Keratinocyte (primary cell): Measurements from ENCODE around the gene RUNX1. TPM values are rescaled to one million over a fixed set of nuclear protein-coding genes. Genes with fewer than 3 reads are reported as not detected.

ENCODE experiments used
- DNase-seq: peaks from one replicate; pipeline ENCODE4 v3.0.0-alpha.2; 2011; ENCODE audit warnings: low read depth, missing footprints, low spot score
- FAIRE-seq: peaks from 2 replicates; lab custom pipeline; 2011; peaks lifted over from hg19 to GRCh38; lab: Jason Lieb, UNC
- H2AFZ ChIP-seq: 2 replicates; pipeline ENCODE4 v1.6.0; 2012; ENCODE audit warnings: low read length, control low read depth, inconsistent platforms; ENCODE audit not compliant: control insufficient read depth
- H3K27ac ChIP-seq: 2 replicates; pipeline ENCODE4 v1.5.1; 2011; ENCODE audit warnings: low read length; ENCODE audit not compliant: control insufficient read depth, insufficient read depth
- H3K27me3 ChIP-seq: 3 replicates; pipeline ENCODE4 v1.6.0; 2011; ENCODE audit warnings: low read length; ENCODE audit not compliant: control insufficient read depth, insufficient read depth; ENCODE audit errors: extremely low read depth
- H3K36me3 ChIP-seq, 2 experiments: 2 replicates in 1 of 2; 3 replicates in 1 of 2; pipeline ENCODE4 v1.5.1; 2011; ENCODE audit warnings: low read length in 2 of 2, mild to moderate bottlenecking in 1 of 2; ENCODE audit not compliant: control insufficient read depth in 2 of 2, insufficient read depth in 2 of 2; ENCODE audit errors: extremely low read depth in 1 of 2
- H3K4me1 ChIP-seq: 3 replicates; pipeline ENCODE4 v1.5.1; 2011; ENCODE audit warnings: low read length; ENCODE audit not compliant: control insufficient read depth, insufficient read depth; ENCODE audit errors: extremely low read depth
- H3K4me2 ChIP-seq: 3 replicates; pipeline ENCODE4 v1.6.0; 2011; ENCODE audit warnings: low read depth, low read length; ENCODE audit not compliant: control insufficient read depth, insufficient read depth; ENCODE audit errors: extremely low read depth
- H3K4me3 ChIP-seq, 3 experiments: fragments of 200-600 bp in 1 of 3; sonication (generic) in 1 of 3; 2 replicates in 2 of 3; 3 replicates in 1 of 3; pipeline ENCODE4 v1.5.1; 2011 to 2016; ENCODE audit warnings: low read length in 3 of 3, mild to moderate bottlenecking in 3 of 3, control low read depth in 2 of 3, inconsistent platforms in 1 of 3, low read depth in 1 of 3, mixed read lengths in 1 of 3, mixed run types in 1 of 3, moderate library complexity in 1 of 3; ENCODE audit not compliant: control insufficient read depth in 2 of 3, insufficient read depth in 2 of 3; ENCODE audit errors: extremely low read depth in 1 of 3
- H3K79me2 ChIP-seq: 2 replicates; pipeline ENCODE4 v1.6.0; 2012; ENCODE audit warnings: low read length; ENCODE audit not compliant: control insufficient read depth, insufficient read depth
- H3K9ac ChIP-seq: 3 replicates; pipeline ENCODE4 v1.6.0; 2011; ENCODE audit warnings: low read length; ENCODE audit not compliant: control insufficient read depth, insufficient read depth; ENCODE audit errors: extremely low read depth
- H3K9me1 ChIP-seq: 3 replicates; pipeline ENCODE4 v1.6.0; 2011; ENCODE audit warnings: low read length; ENCODE audit not compliant: control insufficient read depth, insufficient read depth; ENCODE audit errors: extremely low read depth
- H3K9me3 ChIP-seq: 2 replicates; pipeline ENCODE4 v1.5.1; 2012; ENCODE audit warnings: low read depth, low read length; ENCODE audit not compliant: control insufficient read depth
- H4K20me1 ChIP-seq: 3 replicates; pipeline ENCODE4 v1.6.0; 2011; ENCODE audit warnings: low read length; ENCODE audit not compliant: control insufficient read depth, insufficient read depth; ENCODE audit errors: extremely low read depth
- CTCF ChIP-seq, 3 experiments: IDR thresholded peaks in 1 of 3; conservative IDR thresholded peaks in 1 of 3; optimal IDR thresholded peaks in 1 of 3; 2 replicates in 2 of 3; 3 replicates in 1 of 3; pipeline versions ENCODE3 to v1.5.1; 2011; ENCODE audit warnings: low read length in 3 of 3, mild to moderate bottlenecking in 3 of 3, moderate library complexity in 2 of 3, control low read depth in 1 of 3, inconsistent platforms in 1 of 3; ENCODE audit not compliant: insufficient read depth in 2 of 3; ENCODE audit errors: extremely low read depth in 1 of 3
- EZH2 ChIP-seq: IDR thresholded peaks from one replicate; pipeline ENCODE4 v1.6.1; 2012; ENCODE audit warnings: inconsistent platforms, mild to moderate bottlenecking, low read length, moderate library complexity
- dilution Hi-C: fragments of 300-500 bp; cut with MboI; formaldehyde crosslinking; loops from one replicate; pipeline ENCODE4 v1.7.0; 2020; ENCODE audit warnings: low sequenced_read_pairs; ENCODE audit not compliant: extremely low pct_ligation_motif_present
- polyA plus RNA-seq, 5 experiments: library from polyadenylated mRNA; depleted of rRNA in 3 of 5; stranded (reverse) in 3 of 5; stranded (forward) in 1 of 5; unstranded in 1 of 5; fragments of >200 nt; gene quantifications; 1 replicate in 1 of 5; 2 replicates in 3 of 5; 3 replicates in 1 of 5; pipeline versions ENCODE4 v1.2.1 to v1.2.3, GENCODE V29; 2011 to 2012; ENCODE audit warnings: missing spikeins in 2 of 5, low read depth in 1 of 5, low replicate concordance in 1 of 5

RUNX1 gene
- polyA plus RNA-seq, 1 donor (not counting 4 experiments of a cell fraction or from before 2014, with no cell fraction given): 44.9 TPM

GRCh38 chr21:35005560-35006224 lies 43.4 kb downstream of the RUNX1 start:
- H3K9ac ChIP-seq: no peak overlapping the region
- DNase-seq (no peak), FAIRE-seq (no peak)
- no peaks in the 10 kb centered on the region for H3K9me3 ChIP-seq
- no peak overlapping the region for H3K4me2 ChIP-seq
- no peaks in the 10 kb centered on the region for H3K36me3 ChIP-seq
- no peak overlapping the region for H3K4me3 ChIP-seq
- no peaks in the 10 kb centered on the region for H3K79me2 ChIP-seq
- H3K4me1 ChIP-seq: no peaks in the 10 kb centered on the region
- no peak overlapping the region for H3K27ac ChIP-seq
- no peak overlapping the region for H2AFZ ChIP-seq
- dilution Hi-C loops: no loop called here
- no peak for TF ChIP-seq CTCF (optimal IDR thresholded peaks at IDR 0.05 in 1 of 3, IDR thresholded peaks at IDR 0.05 in 1 of 3, conservative IDR thresholded peaks at IDR 0.05 in 1 of 3; ENCODE audit: extremely low read depth in 1 of 3, insufficient read depth in 2 of 3, low read length in 3 of 3)
- no peak for TF ChIP-seq EZH2
- no peaks in the 10 kb centered on the region for H3K9me1 ChIP-seq
- no peaks in the 10 kb centered on the region for H3K27me3 ChIP-seq
- H4K20me1 ChIP-seq: no peaks in the 10 kb centered on the region

DNA sequence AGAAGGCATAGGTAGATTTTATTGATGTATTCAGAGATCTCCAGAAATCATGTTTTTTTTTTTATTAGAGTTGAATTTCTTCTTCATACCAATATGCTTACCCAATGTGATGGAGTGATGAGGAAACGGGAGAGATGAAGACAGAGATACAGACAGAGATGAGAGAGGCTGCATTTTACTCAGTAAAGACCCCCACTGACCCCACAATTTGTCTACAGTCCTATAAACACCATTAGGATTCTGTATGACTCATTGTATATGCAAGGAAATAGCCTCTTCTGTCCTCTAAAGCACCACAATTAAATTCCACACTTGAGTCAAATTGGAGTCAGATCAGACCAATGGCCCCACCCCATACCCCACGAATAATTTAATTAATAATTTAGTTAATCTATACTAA lies 44.0 kb downstream of the RUNX1 start:
- H4K20me1 ChIP-seq: no peaks in the 10 kb centered on the region
- no peak for TF ChIP-seq CTCF (optimal IDR thresholded peaks at IDR 0.05 in 1 of 3, IDR thresholded peaks at IDR 0.05 in 1 of 3, conservative IDR thresholded peaks at IDR 0.05 in 1 of 3; ENCODE audit: extremely low read depth in 1 of 3, insufficient read depth in 2 of 3, low read length in 3 of 3)
- TF ChIP-seq EZH2: no peak
- FAIRE-seq (no peak), DNase-seq (no peak)
- no peak overlapping the region for H3K27ac ChIP-seq
- no peaks in the 10 kb centered on the region for H3K79me2 ChIP-seq
- H3K4me1 ChIP-seq: no peaks in the 10 kb centered on the region
- H3K4me3 ChIP-seq: no peak overlapping the region
- no peaks in the 10 kb centered on the region for H3K36me3 ChIP-seq
- no peak overlapping the region for H3K9ac ChIP-seq
- dilution Hi-C loops: no loop called here
- H3K9me1 ChIP-seq: no peaks in the 10 kb centered on the region
- no peaks in the 10 kb centered on the region for H3K27me3 ChIP-seq
- no peak overlapping the region for H3K4me2 ChIP-seq
- H3K9me3 ChIP-seq: no peaks in the 10 kb centered on the region
- H2AFZ ChIP-seq: no peak overlapping the region
